Inferior parietal cortex (tissue), 1 donor: ENCODE measurements around the gene CYTH1.
A peak's percentile ranks its signal among the peaks of the same experiment; 100 is the strongest.
"Not testable (repeated sequence)": the region's sequence is repeated elsewhere in the genome, so short reads cannot be mapped to it uniquely, and the experiment has no call there.

Experiments used
- DNase-seq: peaks from one replicate; pipeline ENCODE4 v3.0.0-alpha.2; 2016; ENCODE audit errors: extremely low spot score

Gene CYTH1

GRCh38 chr17:78759969-78760352 is 22.1 kb downstream of the CYTH1 start:
- no peak for DNase-seq

- DNase-seq = no peak
These were observed 22.7 kb downstream of the CYTH1 start for GRCh38 chr17:78759203-78759968.

GRCh38 chr17:78753316-78754250 is 28.5 kb downstream of the CYTH1 start:
- DNase-seq = no peak

GRCh38 chr17:78751447-78752161 is 30.5 kb downstream of the CYTH1 start:
- no peak for DNase-seq

- DNase-seq = not testable (repeated sequence)
These were observed 31.1 kb downstream of the CYTH1 start for GRCh38 chr17:78751000-78751399.

GRCh38 chr17:78748730-78749317 is 33.2 kb downstream of the CYTH1 start:
- no peak for DNase-seq

GRCh38 chr17:78748048-78748729 is 33.9 kb downstream of the CYTH1 start:
- DNase-seq = no peak

GRCh38 chr17:78747488-78747887 is 34.6 kb downstream of the CYTH1 start:
- no peak for DNase-seq

GRCh38 chr17:78746949-78747269 is 35.2 kb downstream of the CYTH1 start:
- no peak for DNase-seq

- no peak for DNase-seq
These were observed 35.7 kb downstream of the CYTH1 start for GRCh38 chr17:78746263-78746948.

- peak; percentile 74 for DNase-seq
These were observed 36.5 kb downstream of the CYTH1 start for GRCh38 chr17:78745407-78746088.

- no peak for DNase-seq
These were observed 39.2 kb downstream of the CYTH1 start for GRCh38 chr17:78742901-78743300.

- no peak for DNase-seq
These were observed 40.3 kb downstream of the CYTH1 start for GRCh38 chr17:78741644-78742284.

- DNase-seq = no peak
These were observed 42.6 kb downstream of the CYTH1 start for GRCh38 chr17:78739331-78739931.

GRCh38 chr17:78738698-78739097 is 43.4 kb downstream of the CYTH1 start:
- no peak for DNase-seq

GRCh38 chr17:78738278-78738677 is 43.8 kb downstream of the CYTH1 start:
- no peak for DNase-seq

GRCh38 chr17:78737332-78737731 is 44.7 kb downstream of the CYTH1 start:
- no peak for DNase-seq

GRCh38 chr17:78736526-78737079 is 45.5 kb downstream of the CYTH1 start:
- no peak for DNase-seq
